Measurements from ENCODE around the gene FOXA1. TPM values are rescaled to one million over a fixed set of nuclear protein-coding genes. Genes with fewer than 3 reads are reported as not detected.

The FOXA1 gene
- total RNA-seq, 1 experiment from 2014 or later: not detected

GRCh38 chr14:37591311-37591940, 3.6 kb downstream of the FOXA1 start:
- DNase-seq (ENCODE audit: low spot score): no peak
- in situ Hi-C loops (cut with HindIII; ENCODE audit: low sequenced_read_pairs): no loop called here

DNA sequence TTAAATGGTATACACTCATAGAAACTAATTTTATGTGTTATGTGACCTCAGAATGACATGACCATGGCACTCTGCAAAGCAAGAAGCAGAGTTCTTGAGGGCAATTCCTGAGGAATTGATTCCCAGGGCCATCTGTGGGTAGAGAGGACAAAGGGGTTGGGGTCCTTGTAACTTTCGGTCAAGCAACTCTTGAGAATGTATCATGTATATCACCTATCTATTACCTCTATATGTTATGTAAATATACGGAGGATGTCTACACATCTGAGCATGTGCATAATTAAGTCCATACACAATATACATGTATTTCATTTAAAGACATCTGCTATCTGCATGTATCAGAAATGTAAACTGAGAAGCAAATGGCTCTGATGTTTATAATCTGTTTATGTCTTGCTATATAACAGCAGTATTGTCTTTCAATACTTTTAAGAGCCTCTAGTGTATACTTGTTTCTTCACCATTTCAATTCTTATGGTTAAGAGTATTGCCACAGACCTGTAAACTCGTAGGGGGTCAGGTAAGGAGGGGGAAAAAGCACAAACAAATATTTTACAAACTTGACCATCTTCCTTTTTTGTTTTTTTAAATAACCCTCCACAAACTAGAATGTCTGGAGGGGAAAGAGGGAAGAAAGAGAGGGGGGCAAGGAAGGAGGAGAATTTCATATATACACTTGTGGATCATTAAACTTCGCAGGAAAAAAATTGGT, 4.5 kb downstream of the FOXA1 start:
- no peak for DNase-seq (ENCODE audit: low spot score)
- in situ Hi-C loops (cut with HindIII; ENCODE audit: low sequenced_read_pairs): no loop called here

DNA sequence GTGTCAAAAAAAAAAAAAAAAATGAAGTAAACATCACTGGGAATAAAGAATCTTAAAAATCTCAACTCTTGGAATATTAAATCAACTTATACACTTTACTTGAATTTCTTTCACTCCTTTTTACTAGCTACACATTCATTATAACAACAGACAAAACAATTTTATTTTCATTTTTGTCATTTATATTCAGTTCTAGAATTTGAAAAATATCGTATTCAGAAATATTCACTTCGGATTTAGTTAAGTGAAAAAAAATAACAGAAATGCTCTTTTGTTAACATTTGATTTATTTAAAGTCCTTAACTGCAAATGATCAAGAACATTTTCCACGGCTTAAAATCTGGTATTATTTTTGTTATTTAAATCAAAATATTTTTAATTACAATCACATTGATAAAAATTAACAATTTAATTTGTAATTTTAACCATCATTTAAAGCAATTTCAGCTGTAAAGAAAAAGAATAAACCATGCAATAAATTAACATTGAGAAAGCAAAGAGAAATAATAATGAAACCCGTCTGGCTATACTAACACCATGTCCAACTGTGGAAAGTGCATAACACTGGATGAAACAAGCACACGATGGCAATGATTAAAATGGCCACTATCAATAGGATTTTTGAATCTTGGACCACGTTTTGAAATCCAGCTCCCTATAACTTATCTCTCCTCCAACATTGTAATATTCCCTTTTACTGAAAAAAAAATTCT, 5.2 kb downstream of the FOXA1 start:
- in situ Hi-C loops (cut with HindIII; ENCODE audit: low sequenced_read_pairs): no loop called here
- DNase-seq (ENCODE audit: low spot score): no peak

DNA sequence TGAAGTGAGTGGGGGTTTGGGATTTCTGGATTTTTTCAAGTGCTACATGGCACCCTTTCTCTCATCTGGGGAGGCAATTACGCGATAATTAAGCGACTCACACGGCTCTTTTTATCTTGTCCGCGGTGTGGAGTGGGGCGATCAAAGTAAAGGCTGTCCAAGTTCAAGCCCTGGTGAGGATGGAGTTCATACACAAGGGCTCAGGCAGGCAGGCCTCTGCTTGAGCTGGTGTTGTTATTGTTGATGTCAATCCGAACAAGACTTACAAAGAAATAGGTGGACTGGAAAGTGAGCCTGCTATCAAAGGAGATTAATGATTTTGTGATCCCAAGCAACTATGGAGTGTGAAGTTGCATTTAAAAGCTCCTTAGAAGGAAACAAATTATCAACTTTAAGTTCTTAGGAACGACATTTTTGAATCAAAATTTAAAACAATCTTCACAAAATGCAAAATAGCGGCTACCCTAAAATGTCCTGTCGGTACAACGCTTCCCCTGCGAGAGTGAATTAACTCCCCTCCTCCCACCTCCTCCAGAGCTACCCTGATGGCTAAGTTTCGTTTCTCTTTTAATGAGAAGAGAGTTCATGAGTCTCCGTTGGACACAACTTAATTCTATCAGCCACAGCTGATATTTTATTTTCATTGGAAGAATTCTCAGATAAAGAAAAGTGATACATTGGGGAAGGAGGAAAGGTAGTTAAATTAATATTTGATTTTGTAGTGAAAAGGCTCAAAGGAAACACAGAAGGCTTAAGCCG, 5.9 kb downstream of the FOXA1 start:
- in situ Hi-C loops (cut with HindIII; ENCODE audit: low sequenced_read_pairs): no loop called here

DNA sequence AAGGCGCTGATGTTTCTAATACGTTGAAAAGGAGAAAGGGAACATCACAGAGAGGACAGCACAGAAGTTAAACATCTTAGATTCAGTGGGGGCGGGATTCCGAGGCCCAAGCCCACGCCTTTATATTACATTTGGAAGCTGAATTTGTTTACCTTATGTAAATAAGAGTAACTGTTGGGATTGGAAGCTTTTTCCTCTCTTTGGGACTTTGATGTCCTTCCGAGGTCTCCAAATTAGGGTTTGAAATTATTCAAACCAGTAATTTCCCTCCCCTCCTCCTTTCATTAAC, 6.4 kb downstream of the FOXA1 start:
- DNase-seq (ENCODE audit: low spot score): no peak
- in situ Hi-C loops (cut with HindIII; ENCODE audit: low sequenced_read_pairs): no loop called here

More for the DNA sequence above, 5.9 kb downstream of the FOXA1 start:
- no peak for DNase-seq (ENCODE audit: low spot score)

GRCh38 chr14:37587881-37588666, 7.0 kb downstream of the FOXA1 start:
- no peak for DNase-seq (ENCODE audit: low spot score)
- in situ Hi-C loops (cut with HindIII; ENCODE audit: low sequenced_read_pairs): no loop called here

- in situ Hi-C loops (cut with HindIII; ENCODE audit: low sequenced_read_pairs): no loop called here
Observed at GRCh38 chr14:37587131-37587803, 7.8 kb downstream of the FOXA1 start.

DNA sequence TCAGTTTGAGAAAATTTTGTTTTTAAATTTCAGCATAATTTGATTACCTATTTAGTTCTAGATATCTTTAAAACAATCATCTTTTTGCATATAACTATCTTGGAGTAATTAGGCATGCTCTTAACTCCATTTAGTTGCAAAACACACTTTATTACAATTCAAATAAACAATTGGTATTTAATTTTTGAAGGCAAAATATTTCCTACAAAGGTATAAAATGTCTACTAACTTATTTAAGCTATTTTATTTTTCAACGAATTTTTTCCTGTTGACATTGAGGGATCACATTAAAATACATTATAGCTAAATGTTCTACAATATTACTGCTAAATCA, 8.3 kb downstream of the FOXA1 start:
- no peak for DNase-seq (ENCODE audit: low spot score)
- in situ Hi-C loops (cut with HindIII; ENCODE audit: low sequenced_read_pairs): no loop called here

More at GRCh38 chr14:37587131-37587803, 7.8 kb downstream of the FOXA1 start:
- no peak for DNase-seq (ENCODE audit: low spot score)

DNA sequence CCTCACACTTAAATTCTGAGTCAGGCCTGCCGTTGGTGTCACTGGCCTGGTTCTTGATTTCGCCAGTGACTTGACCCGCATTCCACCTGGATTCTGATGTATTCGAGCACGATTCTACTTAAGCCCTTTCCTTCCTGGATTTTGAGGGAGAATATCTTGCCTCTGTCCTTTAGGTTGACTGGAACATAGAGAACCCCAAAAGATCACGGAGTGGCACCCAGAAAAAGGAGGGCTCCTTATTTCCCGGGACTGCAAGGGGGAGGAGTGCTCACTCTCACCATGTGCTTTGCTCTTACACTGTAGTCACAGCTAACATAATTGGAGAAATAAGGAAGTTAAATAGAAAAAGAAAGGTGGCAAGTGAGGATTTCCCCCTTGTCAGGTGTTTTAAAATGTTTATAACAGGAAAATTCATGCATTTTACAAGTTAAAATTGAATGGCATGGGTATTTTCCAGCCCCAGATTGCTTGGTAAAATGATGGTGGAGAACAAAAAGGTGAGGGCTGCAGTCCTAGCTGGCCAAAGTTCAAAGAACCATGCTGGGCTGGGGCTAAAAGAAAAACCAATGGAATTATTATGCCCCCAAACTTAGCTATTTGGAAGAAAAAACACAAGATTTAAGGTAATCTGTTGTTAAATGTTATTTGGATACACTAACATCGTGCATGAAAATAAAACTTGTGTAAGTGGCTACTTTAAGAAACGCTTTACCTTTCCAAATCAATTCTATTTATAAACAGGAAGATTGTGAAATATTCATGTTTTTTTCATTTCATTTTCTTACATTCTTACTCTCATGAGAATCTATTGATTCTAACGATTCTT, 8.9 kb downstream of the FOXA1 start:
- in situ Hi-C loops (cut with HindIII; ENCODE audit: low sequenced_read_pairs): no loop called here
- no peak for DNase-seq (ENCODE audit: low spot score)

DNA sequence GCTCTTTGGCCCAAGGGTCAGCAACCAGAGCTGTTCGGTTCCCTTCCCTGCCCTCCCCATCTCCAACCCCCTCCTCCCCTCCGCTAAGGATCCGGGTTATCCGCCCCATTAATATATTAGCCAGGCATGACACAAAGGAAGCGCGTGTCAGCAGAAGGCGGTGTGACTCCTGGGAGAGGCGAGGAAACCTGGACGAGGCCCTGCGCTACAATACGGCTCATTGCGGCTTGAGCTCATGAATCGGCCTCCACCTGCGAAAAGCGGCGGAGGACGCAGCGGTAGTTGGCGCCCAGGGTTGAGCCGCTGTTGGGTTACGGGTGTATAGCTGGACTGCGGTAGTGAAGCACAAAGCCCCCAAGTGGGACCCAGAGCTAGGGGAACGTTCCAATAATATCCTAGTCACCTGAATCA, 9.9 kb downstream of the FOXA1 start:
- DNase-seq (ENCODE audit: low spot score): no peak
- in situ Hi-C loops (cut with HindIII; ENCODE audit: low sequenced_read_pairs): no loop called here

GRCh38 chr14:37584211-37585100, 10.6 kb downstream of the FOXA1 start:
- in situ Hi-C loops (cut with HindIII; ENCODE audit: low sequenced_read_pairs): no loop called here
- DNase-seq (ENCODE audit: low spot score): no peak

- in situ Hi-C loops (cut with HindIII; ENCODE audit: low sequenced_read_pairs): no loop called here
- no peak for DNase-seq (ENCODE audit: low spot score)
Observed at GRCh38 chr14:37583358-37584210, 11.5 kb downstream of the FOXA1 start.

GRCh38 chr14:37580146-37580545, 14.9 kb downstream of the FOXA1 start:
- no peak for DNase-seq (ENCODE audit: low spot score)
- in situ Hi-C loops (cut with HindIII; ENCODE audit: low sequenced_read_pairs): no loop called here

DNA sequence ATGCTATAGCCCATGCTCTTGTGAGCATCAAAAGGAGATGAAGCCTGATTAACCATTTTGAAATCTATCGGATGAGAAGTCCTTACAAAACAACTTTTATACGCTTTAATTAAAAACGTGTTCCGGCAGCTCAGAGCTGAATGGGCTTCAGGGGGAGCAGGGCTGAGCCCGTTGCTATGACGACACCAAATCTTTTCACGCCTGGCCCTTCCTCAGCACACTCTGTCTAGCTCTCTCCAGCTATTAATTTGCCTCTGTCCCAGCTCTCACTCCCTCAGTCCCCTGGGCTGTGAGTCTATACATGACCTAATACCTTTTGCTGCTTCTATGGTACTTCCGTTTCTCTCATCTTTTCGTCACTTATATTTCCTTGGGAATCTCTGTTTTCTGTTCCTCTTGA, 15.8 kb downstream of the FOXA1 start:
- no peak for DNase-seq (ENCODE audit: low spot score)
- in situ Hi-C loops (cut with HindIII; ENCODE audit: low sequenced_read_pairs): no loop called here

GRCh38 chr14:37573356-37573755, 21.7 kb downstream of the FOXA1 start:
- DNase-seq (ENCODE audit: low spot score): no peak
- in situ Hi-C loops (cut with HindIII; ENCODE audit: low sequenced_read_pairs): no loop called here

GRCh38 chr14:37571391-37571790, 23.7 kb downstream of the FOXA1 start:
- DNase-seq (ENCODE audit: low spot score): no peak
- in situ Hi-C loops (cut with HindIII; ENCODE audit: low sequenced_read_pairs): no loop called here
